ENCODE results near the gene SSU72.

The SSU72 gene

GRCh38 chr1:1612104-1612400, 37.4 kb upstream of the SSU72 start:
- in situ Hi-C loops (cut with HindIII; ENCODE audit: low sequenced_read_pairs) = no loop called here

DNA sequence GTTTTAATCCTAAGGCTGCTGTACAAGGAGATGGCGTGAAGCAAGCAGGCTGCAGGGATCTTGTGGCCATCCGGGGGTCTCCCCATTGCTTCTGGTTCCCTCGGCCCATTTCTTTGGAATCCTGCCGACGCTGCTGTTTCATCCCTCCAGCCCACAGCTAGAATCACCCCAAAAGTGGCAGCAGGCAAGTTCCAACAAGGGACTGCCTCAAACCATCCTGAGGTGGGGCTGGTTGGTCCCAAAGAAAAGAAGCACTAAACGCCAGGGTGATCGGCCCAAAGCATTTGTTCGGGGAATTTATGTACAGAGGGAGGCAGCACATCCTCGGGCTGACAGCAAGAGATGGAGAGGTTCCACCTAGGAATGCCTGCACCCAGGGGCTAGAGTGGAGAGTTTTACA, 36.1 kb upstream of the SSU72 start:
- in situ Hi-C loops (cut with HindIII; ENCODE audit: low sequenced_read_pairs) = no loop called here

DNA sequence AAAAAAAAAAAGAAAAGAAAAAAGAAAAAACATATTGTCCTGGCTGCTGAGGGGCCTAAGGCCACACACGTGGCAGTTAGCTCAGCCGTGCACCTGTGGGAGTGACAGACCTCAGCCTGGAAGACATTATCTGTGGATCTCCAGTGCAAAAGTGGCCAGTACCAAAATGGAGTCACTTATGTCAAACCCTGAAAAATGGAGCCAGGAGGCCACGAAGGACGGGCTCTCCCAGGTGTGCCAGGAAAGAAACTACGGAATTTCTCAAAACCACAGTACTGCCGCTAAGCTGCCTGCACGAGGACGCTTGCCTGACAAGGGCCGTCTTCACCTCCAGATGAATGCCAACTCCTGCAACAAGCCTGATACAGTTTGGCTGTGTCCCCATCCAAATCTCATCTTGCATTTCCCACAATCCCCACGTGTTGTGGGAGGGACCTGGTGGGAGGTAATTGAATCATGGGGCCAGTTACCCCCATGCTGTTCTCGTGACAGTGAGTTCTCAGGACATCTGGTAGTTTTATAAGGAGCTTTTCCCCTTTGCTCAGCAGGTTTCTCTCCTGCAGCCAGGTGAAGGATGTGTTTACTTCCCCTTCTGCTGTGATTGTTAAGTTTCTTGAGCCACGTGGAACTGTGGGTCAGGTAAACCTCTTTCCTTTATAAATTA, 35.3 kb upstream of the SSU72 start:
- in situ Hi-C loops (cut with HindIII; ENCODE audit: low sequenced_read_pairs) = no loop called here

DNA sequence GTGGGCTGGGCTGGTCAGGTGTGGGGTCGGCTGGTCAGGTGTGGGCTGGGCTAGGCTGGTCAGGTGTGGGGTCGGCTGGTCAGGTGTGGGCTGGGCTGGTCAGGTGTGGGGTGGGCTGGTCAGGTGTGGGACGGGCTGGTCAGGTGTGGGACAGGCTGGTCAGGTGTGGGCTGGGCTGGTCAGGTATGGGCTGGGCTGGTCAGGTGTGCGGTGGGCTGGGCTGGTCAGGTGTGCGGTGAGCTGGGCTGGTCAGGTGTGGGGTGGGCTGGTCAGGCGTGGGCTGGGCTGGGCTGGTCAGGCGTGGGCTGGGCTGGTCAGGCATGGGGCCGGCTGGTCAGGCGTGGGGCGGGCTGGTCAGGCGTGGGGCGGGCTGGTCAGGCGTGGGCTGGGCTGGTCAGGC, 31.6 kb upstream of the SSU72 start:
- in situ Hi-C loops (cut with HindIII; ENCODE audit: low sequenced_read_pairs) = no loop called here

GRCh38 chr1:1605724-1606123, 31.1 kb upstream of the SSU72 start:
- in situ Hi-C loops (cut with HindIII; ENCODE audit: low sequenced_read_pairs) = no loop called here

DNA sequence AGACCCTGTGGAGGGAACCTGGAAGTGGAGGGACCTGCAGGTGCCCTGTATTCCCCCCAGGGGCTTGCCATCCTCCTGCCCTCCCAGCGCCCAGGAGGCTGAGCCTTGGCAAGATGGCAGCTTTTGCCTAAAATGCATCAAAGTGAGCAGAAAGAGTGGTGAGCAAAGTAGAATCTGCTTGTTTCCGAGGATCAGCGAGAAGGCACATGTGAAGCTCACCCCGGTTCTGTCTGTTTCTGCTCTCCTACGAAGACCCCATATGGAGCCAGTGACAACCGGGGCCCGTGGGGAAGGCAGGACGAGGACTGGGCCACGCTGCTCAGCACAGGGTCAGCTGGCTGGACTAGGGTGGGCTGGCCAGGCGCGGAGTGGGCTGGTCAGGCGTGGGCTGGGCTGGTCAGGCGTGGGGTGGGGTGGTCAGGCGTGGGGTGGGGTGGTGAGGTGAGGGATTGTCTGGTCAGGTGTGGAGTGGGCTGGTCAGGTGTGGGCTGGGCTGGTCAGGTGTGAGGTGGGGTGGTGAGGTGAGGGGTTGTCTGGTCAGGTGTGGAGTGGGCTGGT, 30.4 kb upstream of the SSU72 start:
- in situ Hi-C loops (cut with HindIII; ENCODE audit: low sequenced_read_pairs) = no loop called here

- in situ Hi-C loops (cut with HindIII; ENCODE audit: low sequenced_read_pairs) = no loop called here
These were observed 29.8 kb upstream of the SSU72 start for GRCh38 chr1:1604374-1605033.

DNA sequence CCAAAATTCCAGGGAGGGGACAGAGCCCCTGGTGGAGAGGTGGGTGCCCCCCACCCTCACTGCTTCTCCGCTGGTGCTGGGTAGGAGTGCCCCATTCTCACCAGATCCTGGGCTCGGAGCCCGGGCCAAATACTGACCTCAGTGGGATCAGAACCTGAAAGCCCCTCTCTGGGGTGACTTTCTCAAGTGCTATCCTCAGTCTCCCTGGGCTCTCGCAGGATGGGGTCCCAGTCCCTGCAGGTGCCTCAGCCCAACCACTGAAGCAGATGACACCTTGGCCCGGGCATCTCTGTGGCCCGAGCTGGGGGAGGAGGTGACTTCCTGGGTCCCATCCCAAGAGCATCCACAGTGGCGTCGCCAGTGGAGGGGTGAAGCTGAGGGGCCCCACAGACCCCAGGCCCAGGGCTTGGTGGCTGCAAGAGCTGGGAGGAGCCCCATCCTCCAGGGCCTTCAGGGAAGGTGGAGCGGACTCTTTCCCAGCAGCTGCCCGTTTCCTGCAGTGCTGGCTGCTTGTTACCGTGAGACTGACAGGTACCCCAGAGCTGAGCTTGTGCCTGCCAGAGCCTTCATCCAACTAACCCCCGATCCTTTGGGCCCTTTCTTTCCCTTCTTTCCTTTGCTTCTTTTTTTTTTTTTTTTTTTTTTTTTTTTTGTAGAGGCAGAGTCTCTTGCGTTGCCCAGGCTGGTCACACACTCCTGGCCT, 29.2 kb upstream of the SSU72 start:
- in situ Hi-C loops (cut with HindIII; ENCODE audit: low sequenced_read_pairs) = no loop called here

DNA sequence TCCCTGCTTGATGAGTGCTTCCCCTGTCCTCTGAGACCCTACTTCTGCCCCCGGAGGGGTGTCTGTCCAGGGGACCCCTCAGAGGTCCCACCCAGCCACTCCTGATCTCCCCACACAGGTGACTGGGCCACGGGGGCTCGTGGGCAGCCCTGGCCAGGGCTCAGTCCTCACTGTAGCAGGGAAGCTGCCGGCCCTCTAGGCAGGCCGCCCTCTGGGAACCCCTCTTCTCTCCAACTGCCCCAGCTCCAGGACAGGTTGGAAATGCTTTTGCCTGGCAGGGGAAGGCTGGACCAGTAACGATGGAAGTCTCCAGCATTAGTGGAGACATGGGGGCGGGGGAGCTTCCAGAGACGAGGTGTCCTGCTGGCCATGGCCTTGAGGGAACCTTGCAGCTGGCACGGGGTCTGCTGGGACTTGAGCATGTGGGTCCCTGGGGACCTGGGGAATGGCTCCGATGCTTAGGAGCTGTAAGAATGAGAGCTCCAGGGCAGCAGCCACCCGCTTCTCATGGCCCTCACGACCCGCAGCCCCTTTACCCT, 28.4 kb upstream of the SSU72 start:
- in situ Hi-C loops (cut with HindIII; ENCODE audit: low sequenced_read_pairs) = no loop called here

DNA sequence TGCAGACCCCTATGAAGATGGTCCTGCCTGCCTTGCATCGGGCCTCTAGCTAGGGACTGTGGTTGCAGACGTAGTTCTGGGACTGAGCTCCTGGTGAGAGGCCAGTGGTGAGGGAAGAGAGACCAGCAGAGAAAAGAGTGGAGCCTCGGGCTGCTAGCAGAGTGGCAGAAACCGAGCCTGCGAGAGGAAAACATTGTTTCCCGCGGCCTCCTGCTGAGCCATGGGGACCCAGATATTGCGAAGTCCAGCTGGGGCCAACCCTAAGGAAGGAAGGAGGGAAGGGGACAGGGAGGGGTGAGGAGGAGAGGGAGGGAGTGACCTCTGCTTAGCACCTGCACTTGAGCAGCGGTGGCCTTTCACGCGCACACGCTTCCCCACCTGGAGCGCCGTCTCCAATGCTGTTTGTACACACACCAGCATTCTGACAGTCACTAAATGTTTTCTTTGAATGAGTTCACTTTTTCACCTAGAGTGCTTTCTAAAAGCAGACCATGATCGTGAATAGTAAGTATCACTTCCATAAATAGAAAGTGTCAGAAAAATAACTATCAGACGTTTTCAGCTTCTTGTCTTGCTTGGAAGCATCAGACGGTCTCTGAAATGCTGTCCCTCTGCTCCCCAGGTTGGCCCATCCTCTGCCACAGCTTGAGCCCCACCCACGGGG, 27.8 kb upstream of the SSU72 start:
- in situ Hi-C loops (cut with HindIII; ENCODE audit: low sequenced_read_pairs) = no loop called here

GRCh38 chr1:1601564-1602303, 27.1 kb upstream of the SSU72 start:
- in situ Hi-C loops (cut with HindIII; ENCODE audit: low sequenced_read_pairs) = no loop called here

GRCh38 chr1:1600861-1601563, 26.3 kb upstream of the SSU72 start:
- in situ Hi-C loops (cut with HindIII; ENCODE audit: low sequenced_read_pairs) = no loop called here

GRCh38 chr1:1599935-1600860, 25.5 kb upstream of the SSU72 start, which contains the start of gene FNDC10:
Gene FNDC10, minus strand, starts transcription at chr1:1600135. Its CDS starts 120 bp downstream, at chr1:1600015.
- in situ Hi-C loops (cut with HindIII; ENCODE audit: low sequenced_read_pairs) = no loop called here

- in situ Hi-C loops (cut with HindIII; ENCODE audit: low sequenced_read_pairs) = no loop called here
These were observed 24.6 kb upstream of the SSU72 start for GRCh38 chr1:1599030-1599934.

DNA sequence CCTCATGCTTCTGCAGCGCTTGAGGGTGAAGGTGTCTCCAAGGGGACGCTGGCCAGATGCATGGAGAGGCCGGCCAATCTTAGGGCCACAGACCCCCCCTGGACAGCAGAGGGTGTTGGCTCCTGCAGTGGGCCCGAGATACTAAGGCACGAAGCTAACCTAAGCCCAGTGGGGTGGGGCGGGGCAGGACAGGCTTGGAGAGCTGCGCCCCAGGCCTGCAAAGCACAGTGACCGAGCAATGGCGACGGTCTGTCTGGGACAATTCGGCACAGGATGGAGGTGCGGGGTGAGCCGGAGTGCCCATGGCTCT, 24.0 kb upstream of the SSU72 start:
- in situ Hi-C loops (cut with HindIII; ENCODE audit: low sequenced_read_pairs) = no loop called here

DNA sequence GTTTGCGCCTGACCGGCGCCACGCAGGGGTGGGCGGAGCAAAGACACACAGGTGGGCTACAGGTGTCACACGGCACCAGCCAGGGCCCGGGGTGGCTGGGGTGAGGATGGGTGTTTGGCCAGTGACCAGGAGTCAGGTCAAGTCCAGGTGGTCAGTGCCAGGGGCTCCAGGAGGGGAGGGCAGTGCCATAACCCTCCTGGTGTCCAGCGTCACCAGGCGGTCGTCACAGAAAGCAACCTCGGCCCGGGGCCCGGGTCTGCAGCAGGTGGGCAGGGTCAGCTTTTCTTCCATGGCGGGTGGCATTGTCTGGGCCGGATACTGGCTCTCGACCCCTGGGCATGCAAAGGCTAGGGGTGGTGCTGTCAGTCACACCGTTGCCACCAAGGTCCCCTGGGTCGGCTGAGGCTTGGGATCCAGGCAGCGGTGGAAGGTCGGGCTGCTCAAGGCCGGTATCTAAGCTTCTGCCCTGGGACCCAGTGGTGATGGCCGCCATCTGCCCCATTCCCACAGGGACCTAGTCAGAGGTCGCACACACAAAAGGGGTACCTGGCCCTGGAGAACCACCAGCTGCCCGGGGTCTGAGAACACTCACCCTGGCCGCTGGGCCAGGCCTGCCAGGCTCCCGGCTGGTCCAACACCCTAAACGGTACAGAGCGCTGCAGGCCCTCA, 23.5 kb upstream of the SSU72 start:
- in situ Hi-C loops (cut with HindIII; ENCODE audit: low sequenced_read_pairs) = no loop called here

DNA sequence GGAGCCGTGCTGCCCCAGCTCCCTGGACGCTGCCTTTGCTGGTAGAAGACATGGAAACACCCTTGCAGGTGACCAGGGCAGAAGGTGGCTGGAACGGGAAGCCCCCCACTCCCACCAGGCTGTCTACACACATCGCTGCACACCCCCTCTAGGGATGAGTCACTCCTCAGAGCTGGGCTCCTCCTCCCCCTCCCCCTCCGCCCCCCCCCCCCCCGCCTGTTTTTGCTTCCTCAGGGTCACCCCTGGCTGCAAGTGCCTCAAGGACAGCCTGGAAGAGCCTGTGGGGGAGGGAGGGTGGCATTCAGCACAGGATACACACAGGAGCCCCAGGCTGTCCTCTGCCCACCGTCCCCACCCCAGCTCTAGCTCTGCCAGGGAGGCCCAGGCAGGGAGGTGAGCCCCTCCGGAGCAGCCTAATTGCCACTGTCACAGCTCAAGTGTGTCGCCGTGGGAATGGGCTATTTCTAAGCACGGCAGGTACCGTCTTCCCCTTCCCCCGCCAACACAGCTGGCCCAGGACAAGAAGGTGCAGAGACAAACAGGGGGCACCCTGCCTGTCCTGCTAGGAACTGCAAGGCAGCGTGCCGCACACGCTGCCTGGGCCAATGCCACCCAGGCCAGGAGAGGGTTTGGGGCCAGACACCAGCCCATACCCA, 22.7 kb upstream of the SSU72 start:
- in situ Hi-C loops (cut with HindIII; ENCODE audit: low sequenced_read_pairs) = no loop called here

Data from DLD1 (cell line).